Measurements from ENCODE around the gene PDLIM4.

DNA sequence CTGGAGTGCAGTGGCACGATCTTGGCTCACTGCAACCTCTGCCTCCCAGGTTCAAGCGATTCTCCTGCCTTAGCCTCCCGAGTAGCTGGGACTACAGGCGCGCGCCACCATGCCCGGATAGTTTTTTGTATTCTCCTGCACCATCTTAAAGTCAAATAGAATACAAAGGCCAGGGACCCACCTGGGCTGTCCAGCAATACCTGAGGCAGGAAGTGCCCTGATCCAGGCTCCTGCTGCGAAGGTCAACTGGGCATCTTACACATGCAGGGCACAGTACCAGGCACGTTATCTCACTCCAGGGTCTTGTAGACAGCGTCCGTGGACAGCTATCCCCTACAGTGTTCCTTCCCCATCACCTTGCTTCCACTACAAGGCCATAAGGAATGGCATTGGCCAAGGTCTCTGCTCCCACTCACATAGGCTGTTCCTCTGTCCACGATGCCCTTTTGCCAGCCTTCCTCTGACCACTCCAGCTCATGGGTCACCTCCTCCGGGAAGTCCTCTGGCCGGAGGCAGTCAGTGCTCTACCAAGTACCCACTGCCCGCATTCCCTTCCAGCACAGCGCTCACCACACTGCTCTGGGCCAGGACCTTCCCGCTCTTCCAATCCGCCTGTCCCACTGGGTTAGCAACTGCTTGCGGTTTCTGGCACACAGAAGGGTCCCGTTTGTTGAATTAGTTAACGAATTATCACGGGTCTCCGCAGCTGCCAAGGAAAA, 30.8 kb upstream of the PDLIM4 start:
- TF ChIP-seq, protein P1, sequence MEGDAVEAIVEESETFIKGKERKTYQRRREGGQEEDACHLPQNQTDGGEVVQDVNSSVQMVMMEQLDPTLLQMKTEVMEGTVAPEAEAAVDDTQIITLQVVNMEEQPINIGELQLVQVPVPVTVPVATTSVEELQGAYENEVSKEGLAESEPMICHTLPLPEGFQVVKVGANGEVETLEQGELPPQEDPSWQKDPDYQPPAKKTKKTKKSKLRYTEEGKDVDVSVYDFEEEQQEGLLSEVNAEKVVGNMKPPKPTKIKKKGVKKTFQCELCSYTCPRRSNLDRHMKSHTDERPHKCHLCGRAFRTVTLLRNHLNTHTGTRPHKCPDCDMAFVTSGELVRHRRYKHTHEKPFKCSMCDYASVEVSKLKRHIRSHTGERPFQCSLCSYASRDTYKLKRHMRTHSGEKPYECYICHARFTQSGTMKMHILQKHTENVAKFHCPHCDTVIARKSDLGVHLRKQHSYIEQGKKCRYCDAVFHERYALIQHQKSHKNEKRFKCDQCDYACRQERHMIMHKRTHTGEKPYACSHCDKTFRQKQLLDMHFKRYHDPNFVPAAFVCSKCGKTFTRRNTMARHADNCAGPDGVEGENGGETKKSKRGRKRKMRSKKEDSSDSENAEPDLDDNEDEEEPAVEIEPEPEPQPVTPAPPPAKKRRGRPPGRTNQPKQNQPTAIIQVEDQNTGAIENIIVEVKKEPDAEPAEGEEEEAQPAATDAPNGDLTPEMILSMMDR (IDR thresholded peaks at IDR 0.05), result no peak
- no peak for TF ChIP-seq POLR2A (IDR thresholded peaks at IDR 0.05)

All from heart left ventricle (tissue), 13 donors.